GM20000 (cell line): Measurements from ENCODE around the gene BIRC7.

Experiments
- DNase-seq: peaks from one replicate; pipeline ENCODE4 v3.0.0; 2012; ENCODE audit warnings: low spot score
- CTCF ChIP-seq: IDR thresholded peaks from 2 replicates; pipeline ENCODE4 v1.5.1; 2012; ENCODE audit warnings: mild to moderate bottlenecking, control low read depth; ENCODE audit errors: extremely low read depth, missing control alignments

BIRC7 gene

GRCh38 chr20:63255931-63256704, 20.4 kb downstream of the BIRC7 start:
- no peak for DNase-seq

GRCh38 chr20:63256954-63257353, 21.2 kb downstream of the BIRC7 start:
- DNase-seq: no peak
- TF ChIP-seq CTCF: no peak

More at GRCh38 chr20:63255931-63256704, 20.4 kb downstream of the BIRC7 start:
- TF ChIP-seq CTCF: no peak

GRCh38 chr20:63257629-63258028, 21.9 kb downstream of the BIRC7 start:
- TF ChIP-seq CTCF: no peak
- no peak for DNase-seq

- no peak for TF ChIP-seq CTCF
- DNase-seq: no peak
Observed at GRCh38 chr20:63258781-63259180, 23.1 kb downstream of the BIRC7 start.

GRCh38 chr20:63259734-63260460, 24.2 kb downstream of the BIRC7 start:
- DNase-seq: no peak
- no peak for TF ChIP-seq CTCF

- no peak for TF ChIP-seq CTCF
- DNase-seq: no peak
Observed at GRCh38 chr20:63260521-63260920, 24.8 kb downstream of the BIRC7 start.

- no peak for DNase-seq
- TF ChIP-seq CTCF: no peak
Observed at GRCh38 chr20:63261060-63261794, 25.5 kb downstream of the BIRC7 start.
